Transverse colon (tissue), 4 donors: Measurements from ENCODE around the gene OVAAL.

Experiments
- CTCF ChIP-seq, 5 experiments: fragments of 200-600 bp in 3 of 5; fragments of 450-650 bp in 2 of 5; sonication (generic) in 3 of 5; IDR thresholded peaks; 1 replicate in 2 of 5; 2 replicates in 3 of 5; pipeline ENCODE4 v1.5.1; 2016 to 2017; ENCODE audit warnings: antibody characterized with exemption in 5 of 5, inconsistent platforms in 3 of 5, mild to moderate bottlenecking in 2 of 5, moderate library complexity in 1 of 5
- EP300 ChIP-seq: sonication (generic); formaldehyde crosslinking; IDR thresholded peaks from one replicate; pipeline ENCODE4 v1.6.1; 2017; ENCODE audit warnings: antibody characterized with exemption, low read depth
- POLR2A ChIP-seq: fragments of 450-650 bp; IDR thresholded peaks from one replicate; pipeline ENCODE4 v1.6.1; 2016; ENCODE audit warnings: antibody characterized with exemption, mild to moderate bottlenecking, moderate library complexity
- POLR2AphosphoS5 ChIP-seq, 3 donors: sonication (generic); formaldehyde crosslinking; IDR thresholded peaks; one replicate each; pipeline ENCODE4 v1.6.1; 2016; ENCODE audit warnings: antibody characterized with exemption in 3 of 3

- TF ChIP-seq CTCF (IDR thresholded peaks at IDR 0.05) (no peak), POLR2A (no peak), POLR2AphosphoS5 (IDR thresholded peaks at IDR 0.05) (no peak), EP300 (no peak)
These were observed 41.6 kb downstream of the OVAAL start for GRCh38 chr1:180600343-180600742.
